NCI-H1092 (cell line): ENCODE measurements around the gene ERF.

Experiments used
- DNase-seq: peaks from one replicate; lab custom pipeline; 2025; lab: John Stamatoyannopoulos, UW

ERF gene

DNA sequence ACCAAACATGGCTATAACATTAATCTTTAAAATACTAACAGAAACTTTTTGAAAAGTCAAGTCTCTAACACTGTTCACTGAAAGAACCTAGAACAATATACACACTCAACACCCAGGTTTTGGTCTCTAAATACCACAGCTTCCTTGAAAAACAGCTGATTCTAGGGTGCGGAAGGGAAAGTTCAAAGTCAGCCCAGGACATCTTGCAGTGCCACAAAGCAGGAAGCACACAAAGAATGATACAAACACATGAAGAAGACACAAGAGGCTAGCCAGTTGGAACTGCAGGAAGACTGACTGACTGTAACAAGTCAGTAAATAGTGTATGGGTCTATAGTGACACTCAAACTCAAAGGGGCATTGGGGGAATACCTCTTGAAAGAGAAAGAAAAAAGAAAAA is 42.0 kb downstream of the ERF start:
- no peak for DNase-seq

DNA sequence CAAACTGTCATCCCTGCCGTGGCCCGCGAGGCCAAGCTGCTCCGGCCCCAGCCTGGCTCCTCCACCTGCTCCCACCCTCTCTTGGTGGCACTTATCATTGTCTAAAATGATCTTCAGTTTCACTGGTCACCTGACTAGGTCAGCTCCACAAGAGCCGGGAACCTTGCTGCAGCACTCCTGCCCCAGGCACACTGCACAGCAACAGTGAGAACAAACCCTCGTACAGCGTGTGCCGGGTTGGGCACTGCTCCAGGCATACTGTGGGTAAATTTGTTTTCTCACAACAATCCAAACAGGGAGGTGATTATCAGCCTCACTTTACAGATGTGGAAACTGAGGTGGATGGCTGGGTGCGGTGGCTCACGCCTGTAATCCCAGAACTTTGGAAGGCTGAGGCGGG is 46.3 kb downstream of the ERF start:
- DNase-seq = no peak

DNA sequence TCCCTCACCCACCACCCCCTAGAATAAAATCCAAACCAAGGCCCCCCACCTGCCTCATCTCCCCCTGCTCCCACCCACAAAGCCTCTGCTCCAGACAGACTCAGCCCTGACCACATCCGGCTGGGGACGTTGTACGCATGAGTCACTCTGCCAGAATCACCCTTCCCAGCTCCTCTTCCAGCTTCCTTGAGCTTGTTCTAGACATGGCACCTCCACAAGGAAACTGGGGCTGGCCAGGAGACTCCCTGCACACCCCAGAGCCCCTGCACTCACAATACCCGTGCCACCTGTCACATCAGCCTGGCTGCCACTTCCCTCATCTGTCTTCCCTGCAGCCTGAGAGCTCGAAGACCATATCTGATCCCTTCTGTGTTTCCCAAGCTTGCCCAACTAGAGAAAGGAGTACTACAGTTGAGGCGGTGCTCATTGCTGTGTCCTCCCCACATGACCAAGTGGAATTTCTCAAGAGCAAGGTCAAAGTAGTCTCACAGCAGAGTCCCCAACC is 47.1 kb downstream of the ERF start:
- DNase-seq = no peak

DNA sequence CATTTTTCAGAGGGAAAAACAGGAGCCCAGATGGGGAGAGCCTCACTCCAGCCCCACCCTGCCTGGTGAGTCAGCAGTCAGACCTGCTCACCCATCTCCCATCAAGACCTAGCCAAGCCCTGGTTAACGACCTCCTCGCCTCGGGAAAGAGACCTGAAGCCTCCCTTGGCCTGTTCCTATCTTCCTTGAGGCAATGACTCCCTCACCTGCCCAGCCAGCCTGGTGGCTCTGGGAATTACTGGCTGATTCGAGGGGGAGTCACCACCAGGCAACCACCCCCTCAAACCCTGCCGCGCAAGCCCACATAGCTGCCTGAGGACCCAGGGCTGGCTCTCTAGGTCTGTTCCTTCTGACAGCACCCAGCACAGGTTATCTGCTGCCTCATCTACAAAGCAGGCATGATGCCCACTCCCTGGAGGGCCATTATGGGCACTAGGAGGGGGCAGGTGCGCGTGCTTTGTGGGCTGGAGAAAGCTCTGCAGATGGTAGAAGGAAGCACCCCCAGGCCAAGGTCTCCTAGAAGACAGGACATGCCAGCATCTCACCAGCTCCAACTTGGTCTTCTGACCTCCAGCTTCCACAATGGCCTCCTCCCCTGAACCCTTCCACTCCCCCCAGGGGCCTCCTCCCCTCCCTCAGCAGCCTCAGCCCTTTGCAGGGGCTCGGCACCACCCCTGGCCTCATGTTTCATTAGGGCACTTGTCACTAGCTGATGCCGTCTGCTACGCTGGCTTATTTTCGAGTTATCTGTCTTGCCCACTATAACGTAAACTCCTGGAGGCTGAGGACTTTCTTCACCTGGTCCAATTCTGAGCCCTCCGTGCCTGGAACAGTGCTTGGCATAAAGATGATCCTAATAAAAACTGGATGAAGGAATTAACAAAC is 47.8 kb downstream of the ERF start:
- no peak for DNase-seq

DNA sequence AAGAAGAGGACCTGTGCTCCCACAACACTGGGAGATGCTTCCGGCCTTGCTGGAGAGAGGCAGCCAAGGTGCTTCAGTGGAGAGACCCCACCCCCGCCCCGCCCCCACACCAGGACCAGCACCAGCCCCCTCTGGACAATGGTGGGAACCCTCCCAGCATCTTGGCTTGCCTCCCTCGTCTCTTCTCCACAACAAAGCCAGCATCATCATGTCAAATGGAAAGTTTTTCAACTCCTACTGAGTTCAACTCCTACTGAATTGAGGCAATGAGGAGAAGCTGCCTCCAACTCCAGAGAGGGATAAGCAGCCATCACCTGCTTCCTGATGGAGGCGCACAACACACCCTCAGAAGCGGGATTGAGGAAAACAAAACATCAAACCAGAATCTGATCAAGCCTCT is 50.3 kb downstream of the ERF start:
- no peak for DNase-seq

DNA sequence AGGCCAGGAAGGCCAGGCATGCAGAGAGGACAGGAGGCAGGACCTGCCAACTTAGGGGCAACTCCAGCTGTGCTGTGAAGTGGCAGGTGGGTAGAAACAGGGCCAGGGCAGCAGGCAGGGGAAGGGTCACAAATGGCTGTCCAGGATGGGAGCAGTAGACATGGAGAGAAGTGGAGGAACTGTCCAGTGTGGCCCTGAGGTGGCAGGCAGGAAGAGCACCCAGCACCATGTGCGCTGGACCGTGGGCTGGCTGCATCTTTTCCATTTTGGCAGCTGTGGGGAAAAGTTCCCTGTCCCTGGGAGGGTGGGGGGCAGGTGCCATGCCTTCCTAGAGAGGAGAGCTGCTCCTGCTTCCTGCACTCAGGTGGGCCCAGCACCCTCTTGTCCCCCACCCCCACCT is 51.2 kb downstream of the ERF start:
- no peak for DNase-seq

DNA sequence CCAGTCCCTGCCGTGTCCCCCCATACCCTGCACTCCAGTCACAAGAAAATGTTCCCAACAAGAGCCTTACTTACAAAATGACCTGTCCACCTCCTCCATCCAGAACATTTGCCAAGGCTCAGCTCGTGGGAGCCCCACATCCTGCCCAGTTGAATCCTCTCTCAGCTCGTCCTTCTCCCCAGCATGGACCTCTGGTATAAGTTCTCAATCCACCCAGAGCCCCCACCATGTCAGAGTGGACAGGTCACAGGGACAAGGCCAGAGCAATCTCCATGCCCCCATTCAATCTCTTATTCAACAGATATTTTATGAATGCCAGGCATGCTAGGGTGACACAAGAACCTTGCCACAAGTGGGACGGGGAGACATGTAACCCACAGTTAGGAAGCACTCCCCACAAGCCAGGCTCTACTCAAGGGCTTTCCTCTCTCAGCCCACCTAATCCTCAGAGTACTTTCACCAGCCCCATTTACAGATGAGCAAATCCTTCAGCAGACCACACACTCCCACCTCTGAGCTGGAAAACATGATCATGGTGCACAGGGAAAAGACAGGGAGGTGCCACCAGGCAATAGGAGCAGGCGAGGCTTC is 52.5 kb downstream of the ERF start:
- DNase-seq = no peak

DNA sequence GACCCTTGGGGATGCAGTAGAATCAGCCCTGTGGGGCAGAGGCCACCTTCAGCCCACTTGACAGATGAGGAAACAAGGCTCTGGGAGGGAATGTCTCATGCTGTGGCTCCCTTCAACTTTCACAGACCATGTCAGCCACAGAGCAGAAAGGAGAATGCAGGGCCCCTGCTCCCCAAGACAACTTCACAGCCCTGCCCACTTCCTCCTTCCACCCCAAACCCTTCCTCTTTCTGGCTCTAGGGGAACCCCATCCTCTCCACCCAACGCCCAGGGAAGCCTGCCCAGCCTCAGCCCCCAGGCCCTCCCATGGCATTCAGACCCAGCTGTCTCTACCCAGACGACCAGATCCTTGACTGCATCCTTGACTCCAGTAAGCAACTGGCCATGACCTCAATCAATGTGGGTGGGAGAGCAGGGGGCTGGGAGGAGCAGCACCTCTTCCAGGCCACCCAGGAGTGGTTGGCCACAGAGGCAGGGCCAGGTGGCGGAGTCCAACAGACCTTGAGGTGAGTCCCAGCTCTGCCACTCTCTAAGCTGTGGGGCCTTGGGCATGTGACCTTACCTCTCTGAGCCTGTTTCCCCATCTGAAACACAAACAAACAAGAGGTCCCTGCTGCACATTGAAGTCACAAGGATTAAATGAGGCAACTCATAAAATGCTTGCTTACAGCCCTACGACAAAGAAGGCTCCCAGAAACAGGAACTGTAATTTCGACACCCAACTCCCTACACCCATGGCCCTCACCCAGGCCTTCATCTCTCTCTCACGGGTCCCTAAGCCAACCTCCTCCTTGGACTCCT is 53.2 kb downstream of the ERF start:
- no peak for DNase-seq

DNA sequence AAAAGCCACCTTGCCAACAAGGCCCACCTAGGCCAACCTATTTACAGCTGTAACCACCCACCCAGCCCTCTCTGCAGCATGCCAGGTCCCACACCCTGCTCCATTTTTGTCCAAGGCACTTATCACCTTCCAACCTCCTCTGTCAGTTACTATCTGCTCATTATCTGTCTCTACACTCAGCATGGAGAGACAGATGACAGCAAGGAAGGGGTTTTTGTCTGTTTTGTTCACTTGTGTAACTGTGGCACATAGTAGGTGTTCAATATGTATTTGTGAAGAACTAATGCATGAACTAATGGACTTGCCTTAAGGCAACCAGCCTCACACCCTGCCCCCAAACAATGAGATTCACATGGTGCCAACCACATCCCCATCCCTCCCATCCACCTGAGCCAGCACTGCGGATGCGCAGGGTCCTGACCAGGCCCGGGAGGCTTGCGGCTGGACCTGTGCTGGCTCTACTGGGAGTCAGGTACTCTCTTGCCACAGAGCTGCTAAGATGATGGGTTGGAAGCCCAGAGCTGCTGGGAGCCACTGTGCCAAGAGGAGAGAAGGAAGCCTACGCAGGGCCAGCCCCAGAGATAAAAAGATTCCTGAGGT is 54.7 kb downstream of the ERF start:
- no peak for DNase-seq

DNA sequence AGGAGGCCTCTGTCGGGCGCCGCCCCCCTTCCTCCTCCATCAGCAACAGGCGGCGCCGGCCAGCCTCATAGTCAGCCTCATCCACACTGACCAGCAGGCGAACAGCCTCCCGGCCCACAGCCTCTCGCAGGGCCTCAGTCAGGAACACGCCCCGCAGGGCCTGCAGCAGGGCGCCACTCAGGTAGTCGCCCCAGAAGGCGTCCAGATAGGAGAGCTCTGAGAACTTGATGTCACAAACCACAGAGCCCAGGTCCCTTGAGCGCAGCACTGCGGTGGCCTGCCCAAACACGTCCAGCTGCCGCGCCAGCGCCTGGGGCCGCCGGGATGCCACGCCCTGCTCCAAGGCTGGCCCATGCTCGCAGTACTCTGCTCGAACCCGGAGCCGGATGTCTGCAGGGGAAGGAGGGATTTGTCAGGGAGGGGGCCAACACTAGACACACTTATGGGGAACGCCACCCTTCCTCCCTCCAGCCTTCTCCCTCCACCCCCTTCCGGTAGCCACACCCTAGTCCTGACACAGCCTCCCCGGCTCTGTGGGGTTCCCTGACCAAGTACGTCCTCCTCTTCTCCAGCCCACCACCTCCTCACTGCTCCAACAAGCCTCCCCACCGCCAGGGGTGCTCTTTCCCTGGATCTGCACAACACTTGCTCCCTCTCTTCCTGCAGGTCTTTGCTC is 55.4 kb downstream of the ERF start:
- no peak for DNase-seq

DNA sequence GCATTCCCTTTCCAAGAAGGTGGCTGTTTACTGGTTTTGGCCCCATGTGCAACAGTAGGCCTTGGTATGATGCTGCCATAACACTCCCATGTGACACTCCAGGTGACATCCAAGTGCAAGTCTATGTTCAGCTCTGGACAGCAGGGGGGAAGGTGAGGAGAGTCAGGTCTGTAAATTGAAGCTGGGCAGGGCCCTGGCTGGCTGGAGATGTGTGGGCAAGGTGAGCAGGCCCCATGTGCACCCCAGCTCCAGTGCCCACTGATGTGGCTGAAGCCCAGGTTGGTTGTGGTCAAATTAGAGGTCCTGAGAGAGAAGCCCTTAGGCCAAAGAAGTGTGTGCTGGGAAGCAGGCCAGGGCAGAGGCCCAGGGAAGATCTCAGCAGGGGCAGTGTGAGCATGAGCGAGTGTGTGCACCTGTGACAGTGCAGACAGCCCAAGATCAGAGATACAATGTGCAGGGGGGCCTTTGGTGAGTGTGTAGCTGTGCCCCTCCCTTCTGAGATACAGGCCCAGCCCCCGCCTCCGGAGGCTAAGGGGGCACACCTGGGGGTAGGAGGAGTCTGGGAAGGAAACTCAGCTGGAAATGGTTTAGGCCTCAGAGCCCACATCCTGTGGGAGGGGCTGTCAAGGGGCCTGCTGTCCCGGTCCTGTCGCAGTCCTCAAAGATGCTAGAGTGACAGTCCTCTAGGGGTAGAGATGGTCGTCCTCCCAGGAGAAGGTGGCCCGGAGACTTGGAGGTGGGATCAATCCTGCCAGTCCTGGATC is 56.1 kb downstream of the ERF start:
- DNase-seq = no peak
